SKM-1 (cell line): ENCODE data around the gene MFRP.

Experiments used
- DNase-seq: peaks from one replicate; lab custom pipeline; 2025; ENCODE audit not compliant: unreplicated experiment; lab: John Stamatoyannopoulos, UW

Gene MFRP

DNA sequence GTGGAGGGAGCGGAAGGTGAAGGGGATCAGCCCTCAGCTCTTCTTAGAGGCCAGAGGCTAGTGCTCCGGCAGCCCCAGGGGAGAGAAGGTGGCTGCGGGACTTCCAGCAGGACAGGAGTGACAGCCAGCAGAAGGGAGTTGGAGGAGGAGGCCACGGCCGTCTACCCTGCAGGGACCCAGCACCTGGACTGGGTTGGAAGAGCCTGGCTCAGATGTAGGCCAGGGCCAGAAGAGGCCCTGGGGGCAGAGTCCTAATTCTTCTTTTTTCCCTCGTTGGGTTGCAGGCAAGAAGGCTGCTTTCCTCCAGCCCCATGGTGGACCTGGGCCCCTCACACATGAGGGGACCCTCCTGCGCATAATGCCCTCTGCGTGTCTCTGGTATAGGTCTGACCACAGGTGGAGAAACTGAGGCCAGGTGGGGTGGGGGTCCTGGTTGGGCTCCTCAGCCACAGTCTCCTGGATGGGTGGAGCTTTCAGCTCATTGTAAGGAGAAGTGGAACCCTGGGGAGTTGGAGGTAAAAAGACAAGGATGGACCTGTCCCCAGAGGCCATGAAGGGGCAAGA lies 27.3 kb downstream of the MFRP start:
- no peak for DNase-seq

DNA sequence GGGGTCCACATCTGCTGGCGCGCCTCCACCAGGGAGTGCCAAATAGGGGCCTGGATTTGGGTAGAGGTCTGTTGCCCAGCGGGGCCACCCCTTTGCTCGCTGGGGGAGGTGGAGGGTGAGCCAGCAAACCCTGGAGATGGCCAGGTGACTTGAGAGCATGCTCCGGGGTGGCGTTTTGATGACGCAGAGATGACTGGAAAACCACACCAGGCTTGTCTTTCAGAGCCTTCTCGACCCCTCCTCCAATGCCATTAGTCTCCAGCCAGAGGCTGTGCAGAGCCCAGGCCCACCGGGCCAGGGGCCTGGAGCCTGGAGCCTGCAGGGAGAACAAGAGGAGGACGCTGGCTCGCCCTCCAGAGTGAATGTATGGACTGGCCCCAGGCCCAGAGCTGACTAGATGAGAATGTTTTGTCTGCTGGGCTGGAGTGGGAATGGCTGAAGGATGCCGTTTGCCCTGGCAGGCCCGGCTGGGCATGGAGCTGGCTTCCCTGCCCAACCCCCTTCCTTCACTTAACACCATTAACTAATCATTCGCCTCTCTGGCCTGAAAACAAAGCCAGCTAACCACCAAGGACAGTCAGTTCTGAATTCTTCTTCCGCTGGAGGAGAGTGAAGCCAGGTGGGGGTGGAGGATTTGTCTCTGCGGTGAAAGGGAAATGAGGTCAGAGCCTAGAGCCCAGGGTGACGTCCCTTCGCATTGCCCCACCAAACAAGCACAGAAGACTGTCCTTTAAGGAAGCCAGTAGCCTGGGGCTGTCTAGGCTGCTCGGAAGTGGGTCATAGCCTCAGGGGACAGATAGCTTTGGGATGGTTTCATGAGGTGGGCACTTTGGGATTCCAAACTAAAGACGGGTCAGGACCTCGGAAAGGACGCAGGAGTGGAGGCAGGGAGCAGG lies 28.0 kb downstream of the MFRP start:
- DNase-seq = no peak

DNA sequence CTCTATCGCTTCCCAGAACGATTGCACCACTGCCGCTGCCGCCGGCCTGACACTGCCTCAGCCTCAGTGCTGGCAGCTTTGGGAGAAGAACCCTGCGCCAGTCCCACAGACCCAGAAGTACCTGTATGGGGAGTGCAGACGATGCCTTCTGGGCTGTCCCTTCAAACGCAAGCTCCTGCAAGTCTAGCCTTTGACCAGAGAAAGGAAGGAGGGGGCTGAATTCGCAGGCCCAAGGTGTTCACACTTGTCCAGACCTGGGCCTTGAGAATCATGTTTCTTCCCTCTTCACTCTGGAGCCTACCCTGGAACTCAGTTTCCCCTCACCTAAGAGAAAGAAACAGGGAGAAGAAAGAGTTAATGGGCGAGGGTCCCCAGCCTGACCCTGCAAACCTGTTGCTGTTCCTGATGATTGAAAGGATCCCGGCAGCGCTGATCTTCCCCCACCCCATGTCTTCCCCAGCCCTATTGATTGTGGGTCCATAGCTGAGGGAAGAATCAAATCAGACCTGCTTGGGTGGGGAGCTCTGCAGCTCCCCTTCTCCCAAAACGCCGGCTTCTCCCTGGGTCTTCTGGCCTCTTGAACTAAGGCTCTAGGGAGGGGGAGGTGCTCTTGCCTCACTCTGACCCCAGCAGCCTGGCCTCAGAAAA lies 28.8 kb downstream of the MFRP start:
- DNase-seq = no peak

DNA sequence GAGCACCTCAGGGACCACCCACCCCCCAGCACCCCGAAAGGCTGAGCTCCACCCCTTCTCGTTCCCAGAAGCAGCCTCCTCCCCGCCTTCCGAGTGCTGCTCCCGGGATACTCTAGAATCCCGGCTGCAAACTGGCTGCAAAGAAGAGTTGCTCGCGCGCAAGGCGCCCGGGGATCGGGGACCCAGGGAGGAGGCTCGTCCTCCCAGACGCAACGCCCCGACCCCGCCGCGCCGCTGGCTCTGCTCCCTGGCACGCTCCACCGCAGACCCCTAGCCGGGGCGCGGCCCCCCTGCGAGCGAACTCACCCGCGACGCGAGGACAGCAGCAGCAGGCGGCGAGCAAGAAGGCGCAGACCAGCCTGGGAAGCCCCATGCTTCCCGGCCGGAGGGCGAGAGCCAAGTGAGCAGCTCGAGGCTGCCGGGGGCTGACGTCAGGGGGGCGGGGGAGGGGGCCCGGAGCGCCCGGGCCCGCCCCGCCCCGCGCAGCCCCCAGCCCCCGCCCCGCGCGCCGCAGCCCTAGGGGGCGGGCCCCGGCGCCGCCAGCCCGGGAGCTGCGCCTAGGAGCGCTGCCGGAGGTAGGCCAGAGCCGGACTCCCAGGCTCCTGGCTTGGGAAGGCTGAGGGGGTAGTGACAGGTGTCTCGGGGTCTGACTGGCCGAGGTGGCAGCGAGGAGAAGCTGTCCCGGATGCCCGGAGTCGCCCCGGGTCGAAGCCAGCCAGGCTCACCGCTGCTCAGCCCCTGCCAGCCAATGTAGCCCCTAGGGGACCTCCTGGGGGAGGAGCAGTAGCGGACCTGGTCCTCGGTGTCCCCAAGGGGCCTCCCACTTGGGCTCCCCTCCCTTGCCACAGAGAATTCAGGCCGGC lies 29.5 kb downstream of the MFRP start, which contains the start of gene MCAM:
Gene MCAM, minus strand, starts transcription at position 402 of the 863 bp plus-strand sequence. Its CDS starts 29 bp downstream, at position 373.
- no peak for DNase-seq

DNA sequence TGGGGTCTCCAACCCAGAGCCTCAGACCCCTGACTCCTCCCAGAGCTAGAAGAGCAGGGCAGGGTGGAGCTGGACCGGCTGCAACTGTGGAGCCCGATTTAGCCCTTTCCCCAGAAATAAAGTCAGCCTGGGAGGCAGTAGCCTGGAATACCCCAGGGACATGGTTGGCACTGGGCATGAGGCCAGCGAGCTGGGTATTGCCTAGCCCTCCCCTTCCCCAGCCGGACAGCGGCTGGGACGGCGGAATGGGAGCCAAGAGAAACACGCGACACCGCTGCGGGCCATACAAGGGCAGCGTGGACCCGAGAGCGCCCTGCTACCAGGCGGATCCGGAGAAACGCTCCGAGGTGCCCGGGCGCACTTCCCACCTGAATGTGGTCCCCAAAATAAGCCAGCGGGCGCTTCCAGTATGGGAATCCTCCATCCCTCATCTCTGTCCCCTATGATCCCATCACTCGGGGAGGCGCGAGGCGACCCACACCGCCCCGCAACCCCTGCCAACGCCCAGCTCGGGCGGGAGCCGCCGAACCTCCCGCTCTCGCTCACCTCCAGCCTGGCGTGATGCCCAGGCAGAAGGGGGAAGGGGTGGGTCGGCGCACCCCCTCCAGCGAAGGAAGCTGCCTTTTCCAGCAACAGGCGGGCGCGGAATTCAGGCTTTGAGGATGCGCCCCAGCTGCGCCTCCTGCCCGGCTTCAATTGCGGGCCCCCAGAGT lies 30.3 kb downstream of the MFRP start:
- no peak for DNase-seq

DNA sequence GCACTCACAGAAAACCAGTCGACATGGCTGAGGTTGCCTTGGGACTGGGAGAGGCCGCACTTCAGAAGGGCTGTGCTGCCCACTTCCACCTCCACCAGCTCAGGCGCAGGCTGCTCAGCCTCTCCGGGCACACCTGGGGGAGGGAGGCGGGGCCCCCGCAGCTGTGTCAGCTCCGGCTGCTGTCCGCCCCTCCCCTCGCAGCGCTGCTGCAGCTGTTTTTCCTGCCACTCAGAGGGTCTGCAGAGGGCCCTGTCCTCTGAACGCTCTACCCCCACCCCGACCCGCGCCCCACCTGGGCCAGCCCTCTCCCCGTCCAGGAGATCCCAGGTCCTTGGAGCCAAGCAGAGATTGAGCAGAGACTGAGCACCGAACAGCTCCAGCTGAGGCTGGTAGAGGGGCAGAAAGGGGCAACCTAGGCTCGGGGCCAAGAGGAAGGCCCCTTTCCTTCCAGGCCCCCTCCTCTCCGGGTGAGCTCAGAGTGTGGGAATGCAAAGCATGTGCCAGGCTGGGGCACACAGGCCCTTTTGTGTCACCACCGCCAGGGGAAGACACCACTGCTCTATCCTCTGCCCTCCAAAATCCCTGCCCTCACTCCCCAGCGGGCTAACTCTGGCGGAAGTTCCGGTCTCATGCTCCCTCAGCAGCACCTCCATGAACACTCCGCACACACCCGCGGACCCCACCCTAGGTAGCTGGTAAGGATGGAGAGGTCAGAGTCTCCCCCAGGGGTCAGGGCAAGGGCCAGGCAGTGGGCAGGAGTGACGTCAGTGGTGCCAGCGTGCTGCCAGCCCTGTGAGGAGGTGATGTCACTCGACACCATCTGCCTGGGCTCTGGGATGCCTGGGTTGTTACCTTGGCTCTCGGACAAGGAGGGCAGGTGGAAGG lies 31.1 kb downstream of the MFRP start:
- DNase-seq = no peak

DNA sequence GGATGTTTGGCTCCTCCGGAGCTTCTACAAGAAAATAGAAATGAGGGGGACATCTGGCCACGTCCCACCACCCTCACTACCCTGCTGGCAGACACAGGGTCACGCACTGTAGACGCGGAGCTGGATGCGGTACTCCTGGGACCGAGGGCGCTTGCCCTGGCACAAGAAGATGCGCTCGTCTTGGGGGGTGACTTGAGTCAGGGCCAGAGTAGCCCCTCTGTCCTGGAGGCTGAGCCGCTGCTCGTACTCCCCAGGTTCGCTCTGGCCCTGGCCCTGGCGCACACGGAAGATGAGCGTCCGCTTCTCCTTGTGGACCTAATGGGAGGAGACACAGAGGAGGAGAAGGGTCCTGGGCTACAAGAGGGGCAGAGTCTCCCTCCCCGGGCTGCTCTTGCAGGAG lies 31.8 kb downstream of the MFRP start:
- DNase-seq = no peak

DNA sequence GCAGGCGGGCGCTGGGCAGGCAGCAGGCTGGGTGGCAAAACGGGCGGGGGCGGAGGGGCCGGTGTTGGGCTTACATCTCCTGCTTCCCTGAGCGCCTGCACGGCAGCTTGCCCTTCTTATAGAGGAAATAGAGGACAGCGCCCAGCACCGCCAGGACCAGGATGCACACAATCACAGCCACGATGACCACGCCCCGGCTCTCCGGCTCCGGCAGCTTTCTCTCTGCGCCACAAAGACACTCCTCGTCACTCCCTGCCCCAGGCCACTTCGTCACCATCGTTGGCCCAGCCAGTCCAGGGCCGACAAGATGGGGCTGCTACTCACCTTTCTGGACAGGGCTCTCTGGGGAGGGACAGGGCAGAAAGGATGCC lies 35.8 kb downstream of the MFRP start:
- DNase-seq = no peak

DNA sequence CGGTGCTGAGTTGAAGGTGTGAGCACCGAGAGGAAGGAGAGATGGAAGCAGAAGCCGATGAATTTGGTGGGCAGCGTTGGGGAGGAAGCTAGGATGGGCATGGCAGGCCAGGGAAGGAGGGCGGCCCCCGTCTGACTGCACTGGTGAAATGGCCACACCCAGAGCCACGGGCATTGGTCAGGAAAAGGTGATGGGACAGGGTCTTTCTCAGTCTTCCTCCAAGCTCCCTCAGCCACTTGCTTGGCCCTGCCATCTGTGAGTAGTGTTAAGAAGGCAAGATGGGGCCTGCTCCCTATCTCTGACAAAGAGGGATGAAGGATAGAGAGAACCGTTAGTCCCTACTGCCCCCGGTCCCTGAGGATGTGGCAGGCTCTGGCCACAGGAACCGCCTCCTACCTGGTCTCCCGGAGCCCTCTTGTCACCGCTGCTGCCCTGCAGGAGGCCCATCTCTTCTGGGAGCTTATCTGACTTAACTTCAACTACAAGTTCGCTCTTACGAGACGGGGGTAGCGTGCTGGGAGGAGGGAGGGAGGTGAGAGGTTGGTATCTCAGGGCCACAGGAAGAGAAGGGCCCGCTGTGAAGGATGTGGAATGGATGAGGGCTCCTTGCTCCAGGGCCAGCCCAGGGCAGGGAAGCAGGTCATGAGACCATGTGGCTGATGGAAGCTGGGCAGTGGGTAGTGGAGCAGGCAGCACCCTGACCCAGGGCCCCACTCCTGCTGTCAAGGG lies 36.4 kb downstream of the MFRP start:
- no peak for DNase-seq

DNA sequence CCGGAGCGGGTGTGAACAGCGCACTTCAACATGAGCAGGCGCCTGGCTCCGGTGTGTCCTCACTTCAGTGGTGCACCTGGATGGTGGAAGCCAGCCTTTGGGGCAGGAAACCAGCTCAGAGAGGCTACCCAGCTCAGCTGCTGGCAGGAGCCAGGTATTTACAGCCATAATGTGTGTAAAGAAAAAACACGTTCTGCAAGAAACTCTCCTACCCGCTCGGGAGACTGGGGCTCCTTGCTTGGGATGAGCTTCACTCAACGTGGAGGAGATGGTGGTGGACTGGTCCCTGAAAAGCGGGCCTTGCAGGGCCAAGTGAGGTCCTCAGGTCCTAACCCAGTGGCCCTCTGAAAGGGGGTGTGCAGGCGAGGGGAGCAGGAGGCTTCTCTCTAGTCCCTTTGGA lies 37.1 kb downstream of the MFRP start:
- no peak for DNase-seq

DNA sequence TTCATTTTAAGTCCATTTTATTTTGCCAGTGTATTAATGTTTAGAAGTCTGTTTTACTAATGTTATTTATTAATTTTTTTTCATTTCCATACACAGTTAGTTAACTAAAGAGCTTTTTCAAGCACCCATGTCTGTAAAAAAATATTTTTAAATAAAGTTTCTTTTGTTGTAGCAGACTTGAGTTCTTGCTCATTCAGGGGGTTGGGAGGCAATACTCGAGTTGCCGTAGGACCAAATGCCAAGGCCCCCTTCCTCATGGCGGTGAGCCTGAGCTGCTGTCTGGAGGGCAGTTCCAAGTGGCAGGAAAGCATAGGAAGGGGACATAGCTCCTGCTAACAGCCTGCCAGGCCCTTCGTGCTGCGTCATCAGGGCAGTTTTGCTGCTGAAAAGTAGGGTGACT lies 38.5 kb downstream of the MFRP start:
- DNase-seq = no peak

DNA sequence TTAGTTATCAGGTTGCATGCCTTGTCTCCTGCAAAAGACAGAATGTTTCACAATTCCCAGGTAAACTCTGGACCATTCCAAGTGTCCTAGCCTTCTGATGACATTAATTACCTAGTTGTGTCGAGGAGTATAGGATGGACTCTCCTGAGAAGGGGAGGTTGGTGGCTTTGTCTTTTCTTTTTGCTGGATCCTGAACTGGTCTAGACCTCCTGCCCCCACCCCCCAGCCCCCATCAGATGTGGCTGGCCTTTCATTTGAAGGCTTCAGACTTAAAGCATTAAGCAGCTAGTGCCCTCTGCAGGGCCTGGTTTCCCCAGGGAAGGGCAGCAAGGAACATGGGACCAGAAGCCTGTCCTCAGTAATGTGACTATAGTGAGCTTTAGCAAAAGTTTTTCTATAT lies 39.3 kb downstream of the MFRP start:
- DNase-seq = no peak

DNA sequence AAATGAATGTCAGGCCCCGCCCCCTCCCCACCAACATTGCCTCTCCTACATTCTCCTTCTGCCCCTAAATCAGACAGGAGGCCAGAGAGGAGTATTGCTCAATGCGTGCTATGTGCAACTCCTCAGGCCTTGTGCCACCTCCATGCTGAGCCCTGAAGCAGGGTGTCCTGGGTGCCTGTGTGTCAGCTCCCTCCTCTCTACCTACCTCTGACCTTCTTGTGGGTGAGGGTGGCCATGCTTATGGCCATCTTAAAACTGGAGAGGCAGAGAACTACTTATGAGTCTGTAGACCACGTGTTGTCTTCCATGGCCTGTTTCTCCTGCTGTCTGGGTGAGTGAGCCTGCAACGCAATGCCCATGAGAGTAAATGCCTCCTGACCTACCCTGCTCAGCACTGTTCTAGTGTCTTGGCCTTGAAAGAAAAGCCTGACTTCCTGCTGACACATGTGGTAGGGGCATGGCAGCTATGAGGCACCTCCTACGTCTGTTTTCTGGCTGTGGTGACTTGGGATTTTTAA lies 40.1 kb downstream of the MFRP start:
- DNase-seq = no peak

DNA sequence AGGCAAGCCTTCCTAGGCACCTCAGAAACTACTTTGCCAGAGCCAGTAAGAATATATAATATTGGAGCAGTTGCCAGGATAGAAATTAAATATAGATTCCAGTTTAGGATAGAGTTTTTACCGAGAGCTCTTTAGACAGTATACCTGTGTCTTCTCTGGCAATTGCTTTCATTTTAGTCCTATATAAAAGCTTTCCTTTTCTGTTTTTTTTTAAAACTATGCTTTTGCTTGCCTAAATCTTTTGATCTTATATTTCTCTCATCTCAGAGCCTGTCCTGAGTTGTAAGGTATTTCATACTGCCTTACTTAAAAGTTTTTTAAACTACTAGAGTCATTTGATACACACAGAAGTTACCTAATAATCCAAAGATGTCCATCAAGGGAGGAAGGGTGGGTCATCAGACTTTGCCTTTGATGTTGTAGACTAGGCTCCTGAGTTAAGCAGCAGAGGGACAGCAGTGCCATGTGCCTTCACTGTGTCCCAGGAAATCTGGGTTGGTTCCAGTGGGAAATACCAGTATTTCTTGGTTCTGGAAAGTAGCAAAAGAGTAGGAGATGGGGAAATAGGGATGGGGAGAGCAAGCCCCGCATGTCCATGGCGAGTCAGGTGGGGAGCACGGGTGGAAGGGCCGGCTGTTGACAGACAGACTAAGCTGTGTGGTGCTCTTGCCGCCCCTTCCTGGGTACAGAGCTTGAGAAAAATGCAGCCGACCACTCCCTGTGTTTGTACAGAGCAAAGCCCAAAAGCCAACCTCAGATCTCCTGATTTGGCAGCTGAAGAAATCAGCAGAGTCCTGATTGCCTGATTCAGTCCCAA lies 40.7 kb downstream of the MFRP start:
- no peak for DNase-seq

DNA sequence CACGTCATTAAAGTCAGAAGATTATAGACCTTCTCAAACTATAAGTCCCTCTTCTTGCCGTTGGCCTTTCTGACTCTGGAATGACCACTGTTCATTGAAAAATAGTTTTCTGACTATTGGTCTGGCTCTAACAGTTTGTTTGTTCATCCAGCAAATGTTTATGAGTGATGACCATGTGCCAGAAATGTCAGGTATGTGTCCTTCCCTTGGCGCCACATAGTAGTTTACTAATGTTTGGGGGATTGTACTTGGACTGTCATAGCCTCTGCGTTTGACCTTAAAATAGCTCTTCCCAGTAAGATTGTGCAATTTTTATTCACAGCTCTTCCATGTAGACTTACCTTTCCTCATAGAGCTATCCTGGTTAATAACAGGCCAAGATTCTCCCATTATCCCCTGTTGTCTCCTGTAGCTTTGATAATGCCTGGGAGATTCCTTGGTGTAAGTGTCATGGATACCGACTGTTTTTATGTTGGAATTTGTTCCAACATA lies 43.2 kb downstream of the MFRP start:
- DNase-seq = no peak

DNA sequence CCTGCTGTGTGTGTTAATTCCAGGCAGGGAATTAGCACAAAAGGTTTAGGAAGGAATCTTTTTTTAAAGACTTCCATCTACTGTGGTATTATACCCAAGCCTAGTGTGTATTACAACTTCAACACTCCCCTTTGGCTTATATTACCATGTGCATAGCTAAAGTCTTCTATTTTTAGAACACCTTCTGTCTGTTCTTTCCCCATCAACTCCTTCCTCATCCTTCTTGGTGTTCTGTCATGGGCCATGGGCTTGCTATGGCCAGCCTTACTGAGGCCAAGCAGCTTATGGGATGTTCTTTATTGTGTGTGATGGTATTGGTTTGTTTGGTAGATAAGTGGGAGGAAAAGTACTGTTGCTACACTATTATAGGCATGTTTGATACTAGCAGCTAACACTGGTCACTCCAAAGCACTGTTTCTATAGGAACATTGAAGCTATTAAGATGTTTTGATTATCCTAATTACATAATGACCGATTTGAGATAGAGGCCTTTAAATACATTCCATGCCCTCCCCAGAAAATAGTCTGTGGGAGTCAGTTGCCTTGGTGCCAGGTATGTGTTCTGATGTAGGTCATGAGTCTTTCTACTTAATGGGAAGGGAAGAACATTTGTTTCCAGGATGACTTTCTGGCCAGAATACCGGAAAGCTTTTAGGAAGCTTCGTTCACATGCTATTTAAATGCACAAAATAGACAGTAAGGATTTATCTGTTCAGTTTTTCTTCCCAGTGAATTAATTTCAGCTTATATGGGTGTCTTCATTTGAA lies 46.1 kb downstream of the MFRP start:
- DNase-seq = no peak

DNA sequence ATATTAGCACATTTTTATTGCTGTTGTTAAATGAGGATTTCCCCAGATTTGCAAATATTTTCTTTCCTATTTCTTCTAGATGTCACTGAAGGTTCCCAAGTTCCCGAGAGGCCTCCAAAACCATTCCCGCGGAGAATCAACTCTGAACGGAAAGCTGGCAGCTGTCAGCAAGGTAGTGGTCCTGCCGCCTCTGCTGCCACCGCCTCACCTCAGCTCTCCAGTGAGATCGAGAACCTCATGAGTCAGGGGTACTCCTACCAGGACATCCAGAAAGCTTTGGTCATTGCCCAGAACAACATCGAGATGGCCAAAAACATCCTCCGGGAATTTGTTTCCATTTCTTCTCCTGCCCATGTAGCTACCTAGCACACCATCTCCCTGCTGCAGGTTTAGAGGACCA lies 47.1 kb downstream of the MFRP start:
- DNase-seq = no peak
